K562 (cell line): ENCODE results near the gene TULP1. TPM values are rescaled to one million over a fixed set of nuclear protein-coding genes. Genes with fewer than 3 reads are reported as not detected.
A peak's percentile ranks its signal among the peaks of the same experiment; 100 is the strongest.

Experiments used
- ELF4 ChIP-seq: fragments of 450-650 bp; formaldehyde crosslinking; IDR thresholded peaks from 2 replicates; pipeline ENCODE4 v1.4.0; 2022; ENCODE audit warnings: missing genetic modification characterization
- HLTF ChIP-seq: fragments of 450-650 bp; IDR thresholded peaks from 2 replicates; pipeline ENCODE4 v1.6.1; 2016
- HNRNPL ChIP-seq: fragments of 200-400 bp; formaldehyde crosslinking; IDR thresholded peaks from 2 replicates; pipeline ENCODE4 v1.6.1; 2017; ENCODE audit warnings: low read depth, mild to moderate bottlenecking, low read length
- KLF13 ChIP-seq: fragments of 450-650 bp; IDR thresholded peaks from 2 replicates; pipeline ENCODE4 v1.6.1; 2016; ENCODE audit warnings: missing genetic modification characterization, low read depth, mild to moderate bottlenecking, missing compliant biosample characterization, moderate library complexity, borderline replicate concordance
- MAZ ChIP-seq, 2 experiments: fragments of 450-650 bp in 1 of 2; sonication (generic) in 1 of 2; formaldehyde crosslinking; IDR thresholded peaks in 1 of 2; conservative IDR thresholded peaks in 1 of 2; 2 replicates each; pipeline versions ENCODE4 v1.4.0 to v1.5.0; 2020; ENCODE audit warnings: mild to moderate bottlenecking in 1 of 2, missing genetic modification reagents in 1 of 2
- MXI1 ChIP-seq: IDR thresholded peaks from 2 replicates; pipeline ENCODE4 v1.6.1; 2011; ENCODE audit warnings: low read depth, mild to moderate bottlenecking, improper control_type of control experiment, low read length
- NUFIP1 ChIP-seq: fragments of 450-650 bp; IDR thresholded peaks from 2 replicates; pipeline ENCODE4 v1.6.1; 2018; ENCODE audit not compliant: partially characterized antibody
- SFPQ ChIP-seq: fragments of 200-400 bp; formaldehyde crosslinking; IDR thresholded peaks from 2 replicates; pipeline ENCODE4 v1.6.1; 2017; ENCODE audit warnings: mild to moderate bottlenecking, low read depth, low read length, moderate library complexity
- TCFL5 ChIP-seq: fragments of 250-450 bp; sonication (Bioruptor Pico); conservative IDR thresholded peaks from 2 replicates; pipeline ENCODE4 v1.6.1; 2021; ENCODE audit warnings: mild to moderate bottlenecking, moderate library complexity, matching md5 sums
- THRAP3 ChIP-seq: fragments of 450-650 bp; IDR thresholded peaks from 2 replicates; pipeline ENCODE4 v1.6.1; 2016; ENCODE audit warnings: mild to moderate bottlenecking, inconsistent platforms, borderline replicate concordance
- TSC22D4 ChIP-seq: fragments of 450-650 bp; IDR thresholded peaks from 2 replicates; pipeline ENCODE4 v1.6.1; 2016; ENCODE audit warnings: missing genetic modification characterization, missing biosample characterization, control low read depth
- ZEB2 ChIP-seq: fragments of 450-650 bp; IDR thresholded peaks from 2 replicates; pipeline ENCODE4 v1.6.1; 2016
- ZMIZ1 ChIP-seq, 2 experiments: fragments of 150-350 bp in 1 of 2; IDR thresholded peaks; 2 replicates each; pipeline ENCODE4 v1.6.1; 2012 to 2016; ENCODE audit warnings: low read depth in 2 of 2, low read length in 2 of 2, mild to moderate bottlenecking in 1 of 2, moderate library complexity in 1 of 2
- ZNF143 ChIP-seq: sonication (generic); formaldehyde crosslinking; IDR thresholded peaks from 2 replicates; pipeline ENCODE4 v1.9.0; 2022; ENCODE audit warnings: mild to moderate bottlenecking, missing genetic modification reagents
- ZNF717 ChIP-seq: fragments of 250-450 bp; sonication (Bioruptor Pico); IDR thresholded peaks from 2 replicates; pipeline ENCODE4 v1.5.0; 2021
- ZNF75A ChIP-seq: fragments of 450-650 bp; formaldehyde crosslinking; IDR thresholded peaks from 2 replicates; pipeline ENCODE4 v1.4.0; 2020; ENCODE audit warnings: mild to moderate bottlenecking
- ZNF79 ChIP-seq: fragments of 250-450 bp; sonication (Bioruptor Pico); IDR thresholded peaks from 2 replicates; pipeline ENCODE4 v1.4.0; 2020; ENCODE audit warnings: low read depth, mild to moderate bottlenecking, moderate library complexity
- polyA plus RNA-seq, 8 experiments: library from polyadenylated mRNA; depleted of rRNA in 4 of 8; stranded (reverse) in 5 of 8; unstranded in 3 of 8; fragments of >200 nt; fragmentation: Nextera tagmentation in 2 of 8; fragmentation: Illumina TruSeq in 1 of 8; extraction: Ambion mirVana in 2 of 8; extraction: Trizol in 1 of 8; gene quantifications; 2 replicates each; pipeline versions ENCODE4 v1.2.1 to v1.2.3, GENCODE V29; 2011 to 2014; ENCODE audit warnings: inconsistent platforms in 1 of 8, missing spikeins in 1 of 8
- total RNA-seq, 7 experiments: library from RNA; depleted of rRNA in 6 of 7; stranded (reverse); fragments of >200 nt in 6 of 7; fragmentation: Illumina TruSeq in 2 of 7; extraction: Trizol in 2 of 7; gene quantifications; 2 replicates each; pipeline versions ENCODE4 v1.2.1 to v1.2.3, GENCODE V29; 2011 to 2021; ENCODE audit warnings: low replicate concordance in 1 of 7
- TF ChIP-seq, protein P1 (sequence below): fragments of 450-650 bp; formaldehyde crosslinking; conservative IDR thresholded peaks from 2 replicates; pipeline ENCODE4 v1.4.0; 2022; ENCODE audit warnings: mild to moderate bottlenecking, missing genetic modification characterization
- TF ChIP-seq, protein P2 (sequence below): fragments of 450-650 bp; IDR thresholded peaks from 2 replicates; pipeline ENCODE4 v1.6.1; 2016; ENCODE audit warnings: low read depth, mild to moderate bottlenecking, moderate library complexity

TULP1 gene
- total and polyA plus RNA-seq, 9 of the 15 experiments (the other 6 are each of a cell fraction or from before 2014, with no cell fraction given), result 0.06 to 0.17 (median 0.09) TPM; not detected in 6

DNA sequence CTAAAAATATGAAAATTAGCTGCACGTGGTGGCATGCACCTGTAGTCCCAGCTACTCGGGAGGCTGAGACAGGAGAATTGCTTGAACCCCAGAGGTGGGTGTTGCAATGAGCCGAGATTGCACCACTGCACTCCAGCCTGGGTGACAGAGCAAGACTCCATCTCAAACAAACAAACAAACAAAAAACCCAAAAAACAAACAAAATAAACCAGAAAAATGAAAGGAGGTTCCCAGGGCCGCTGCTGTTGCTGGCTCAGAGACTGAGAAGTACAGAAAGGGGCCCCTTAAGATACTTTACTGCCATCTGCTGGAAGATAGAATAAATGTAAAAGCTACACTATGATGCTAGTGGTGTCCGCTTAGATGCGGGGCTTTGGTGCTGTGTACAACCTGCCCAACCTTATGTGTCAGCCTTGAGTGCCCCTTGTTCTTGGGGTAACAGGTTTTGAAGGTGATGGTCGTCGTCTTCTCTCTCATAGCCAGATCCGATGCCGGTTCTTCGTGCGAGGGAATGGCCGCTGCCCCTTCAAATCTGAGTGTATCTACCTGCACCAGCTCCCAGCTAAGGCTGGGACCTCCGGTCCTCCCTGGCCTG lies 63.3 kb downstream of the TULP1 start (continued):
- TF ChIP-seq ZMIZ1 (IDR thresholded peaks at IDR 0.05; ENCODE audit: low read depth in 2 of 2, low read length in 2 of 2) (no peak), TCFL5 (no peak), HLTF (0 out of 2 replicates have a peak, but pooled peaks have one; percentile 75), ZNF717 (CRISPR knock-in tag) (no peak), ZEB2 (0 out of 2 replicates have a peak, but pooled peaks have one; percentile 21), MAZ (CRISPR knock-in tag; conservative IDR thresholded peaks at IDR 0.05 in 1 of 2, IDR thresholded peaks at IDR 0.05 in 1 of 2) (peak in 1 of 2 experiments; percentile 46; a peak in 2 of 4 replicates), HNRNPL (no peak), SFPQ (no peak), ZNF75A (CRISPR knock-in tag) (no peak), THRAP3 (peak; percentile 67; the same call in 1 of the 2 replicates), ZNF79 (CRISPR knock-in tag) (0 out of 2 replicates have a peak, but pooled peaks have one; percentile 18), MXI1 (no peak), ELF4 (CRISPR knock-in tag) (no peak), KLF13 (tag) (no peak), ZNF143 (0 out of 2 replicates have a peak, but pooled peaks have one; percentile 30), NUFIP1 (no peak), TSC22D4 (tag) (no peak)
- TF ChIP-seq, protein P1, sequence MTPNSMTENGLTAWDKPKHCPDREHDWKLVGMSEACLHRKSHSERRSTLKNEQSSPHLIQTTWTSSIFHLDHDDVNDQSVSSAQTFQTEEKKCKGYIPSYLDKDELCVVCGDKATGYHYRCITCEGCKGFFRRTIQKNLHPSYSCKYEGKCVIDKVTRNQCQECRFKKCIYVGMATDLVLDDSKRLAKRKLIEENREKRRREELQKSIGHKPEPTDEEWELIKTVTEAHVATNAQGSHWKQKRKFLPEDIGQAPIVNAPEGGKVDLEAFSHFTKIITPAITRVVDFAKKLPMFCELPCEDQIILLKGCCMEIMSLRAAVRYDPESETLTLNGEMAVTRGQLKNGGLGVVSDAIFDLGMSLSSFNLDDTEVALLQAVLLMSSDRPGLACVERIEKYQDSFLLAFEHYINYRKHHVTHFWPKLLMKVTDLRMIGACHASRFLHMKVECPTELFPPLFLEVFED (CRISPR knock-in tag), result 0 out of 2 replicates have a peak, but pooled peaks have one; percentile 30
- TF ChIP-seq, protein P2, sequence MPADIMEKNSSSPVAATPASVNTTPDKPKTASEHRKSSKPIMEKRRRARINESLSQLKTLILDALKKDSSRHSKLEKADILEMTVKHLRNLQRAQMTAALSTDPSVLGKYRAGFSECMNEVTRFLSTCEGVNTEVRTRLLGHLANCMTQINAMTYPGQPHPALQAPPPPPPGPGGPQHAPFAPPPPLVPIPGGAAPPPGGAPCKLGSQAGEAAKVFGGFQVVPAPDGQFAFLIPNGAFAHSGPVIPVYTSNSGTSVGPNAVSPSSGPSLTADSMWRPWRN, result no peak
